Cardiac fibroblast (primary cell): Measurements from ENCODE around the gene SLC29A4.

ENCODE experiments used
- DNase-seq, 2 donors: peaks; one replicate each; pipeline versions ENCODE4 v3.0.0 to v3.0.0-alpha.2; 2010; ENCODE audit warnings: low read depth in 2 of 2
- H3K4me3 ChIP-seq, 2 donors: replicated peaks in 1 of 2; 1 replicate in 1 of 2; 2 replicates in 1 of 2; pipeline ENCODE4 v1.5.1; 2011; ENCODE audit warnings: low read depth in 2 of 2, low read length in 2 of 2, mild to moderate bottlenecking in 2 of 2, moderate library complexity in 1 of 2
- CTCF ChIP-seq: IDR thresholded peaks from one replicate; pipeline ENCODE4 v1.5.1; 2011; ENCODE audit warnings: low read depth, mild to moderate bottlenecking, low read length, inconsistent platforms

Gene SLC29A4

GRCh38 chr7:5334671-5335070 is 51.9 kb downstream of the SLC29A4 start:
- no peak overlapping the region for H3K4me3 ChIP-seq
- DNase-seq: no peak
- no peak for TF ChIP-seq CTCF

GRCh38 chr7:5337047-5337446 is 54.3 kb downstream of the SLC29A4 start:
- no peak overlapping the region for H3K4me3 ChIP-seq
- no peak for TF ChIP-seq CTCF
- DNase-seq: no peak

- DNase-seq: no peak
- H3K4me3 ChIP-seq: no peak overlapping the region
- TF ChIP-seq CTCF: no peak
These were observed 57.2 kb downstream of the SLC29A4 start for GRCh38 chr7:5339955-5340354.

- DNase-seq: no peak
- H3K4me3 ChIP-seq: no peak overlapping the region
- no peak for TF ChIP-seq CTCF
These were observed 59.9 kb downstream of the SLC29A4 start for GRCh38 chr7:5342631-5343030.

GRCh38 chr7:5343884-5344283 is 61.1 kb downstream of the SLC29A4 start:
- TF ChIP-seq CTCF: no peak
- H3K4me3 ChIP-seq: no peak overlapping the region
- no peak for DNase-seq

GRCh38 chr7:5344342-5344741 is 61.6 kb downstream of the SLC29A4 start:
- TF ChIP-seq CTCF: no peak
- DNase-seq: no peak
- H3K4me3 ChIP-seq: no peak overlapping the region

- no peak for TF ChIP-seq CTCF
- H3K4me3 ChIP-seq: no peak overlapping the region
- no peak for DNase-seq
These were observed 62.4 kb downstream of the SLC29A4 start for GRCh38 chr7:5345171-5345570.
